HG02885 (cell line): Measurements from ENCODE around the gene STK38.
"Not testable (repeated sequence)": the region's sequence is repeated elsewhere in the genome, so short reads cannot be mapped to it uniquely, and the experiment has no call there.

Experiments
- ATAC-seq: cut with Tn5 transposase; IDR thresholded peaks from one replicate; pipeline ENCODE4 v1.9.1; 2021; ENCODE audit warnings: mild to moderate bottlenecking; ENCODE audit not compliant: unreplicated experiment, poor library complexity

Gene STK38

GRCh38 chr6:36492092-36492491 lies 55.2 kb downstream of the STK38 start:
- no peak for ATAC-seq

GRCh38 chr6:36491378-36491965 lies 55.8 kb downstream of the STK38 start:
- no peak for ATAC-seq

- no peak for ATAC-seq
Observed at GRCh38 chr6:36489426-36489825, 57.9 kb downstream of the STK38 start.

- ATAC-seq: no peak
Observed at GRCh38 chr6:36488221-36488620, 59.1 kb downstream of the STK38 start.

GRCh38 chr6:36487698-36488097 lies 59.6 kb downstream of the STK38 start:
- no peak for ATAC-seq

GRCh38 chr6:36484736-36485135 lies 62.5 kb downstream of the STK38 start:
- ATAC-seq: no peak

GRCh38 chr6:36483326-36483725 lies 64.0 kb downstream of the STK38 start:
- not testable (repeated sequence) for ATAC-seq

- no peak for ATAC-seq
Observed at GRCh38 chr6:36479256-36479655, 68.0 kb downstream of the STK38 start.

GRCh38 chr6:36478051-36478526 lies 69.2 kb downstream of the STK38 start:
- no peak for ATAC-seq

- ATAC-seq: no peak
Observed at GRCh38 chr6:36469946-36470345, 77.3 kb downstream of the STK38 start.

GRCh38 chr6:36469148-36469661 lies 78.1 kb downstream of the STK38 start:
- no peak for ATAC-seq

- ATAC-seq: no peak
Observed at GRCh38 chr6:36467625-36468024, 79.7 kb downstream of the STK38 start.

- no peak for ATAC-seq
Observed at GRCh38 chr6:36464233-36464632, 83.0 kb downstream of the STK38 start.

GRCh38 chr6:36463676-36464075 lies 83.6 kb downstream of the STK38 start:
- no peak for ATAC-seq

- no peak for ATAC-seq
Observed at GRCh38 chr6:36461646-36462045, 85.6 kb downstream of the STK38 start.

- ATAC-seq: no peak
Observed at GRCh38 chr6:36460916-36461315, 86.4 kb downstream of the STK38 start.

- ATAC-seq: no peak
Observed at GRCh38 chr6:36459501-36459900, 87.8 kb downstream of the STK38 start.

GRCh38 chr6:36455486-36456027 lies 91.7 kb downstream of the STK38 start:
- no peak for ATAC-seq

- ATAC-seq: not testable (repeated sequence)
Observed at GRCh38 chr6:36452897-36453296, 94.4 kb downstream of the STK38 start.

- ATAC-seq: not testable (repeated sequence)
Observed at GRCh38 chr6:36449173-36449572, 98.1 kb downstream of the STK38 start.

GRCh38 chr6:36445621-36446020 lies 101.7 kb downstream of the STK38 start:
- no peak for ATAC-seq

GRCh38 chr6:36444470-36444869 lies 102.8 kb downstream of the STK38 start:
- no peak for ATAC-seq
